H9 (cell line): ENCODE data around the gene ZNF644. TPM values are rescaled to one million over a fixed set of nuclear protein-coding genes. Genes with fewer than 3 reads are reported as not detected.

Source experiments
- DNase-seq: peaks from one replicate; pipeline ENCODE4 v3.0.0-alpha.2; 2017
- H2AFZ ChIP-seq: one replicate; pipeline ENCODE4 v1.6.1; 2013; ENCODE audit warnings: mild to moderate bottlenecking, low read length, control low read depth, moderate library complexity
- H2AK5ac ChIP-seq: 2 replicates; pipeline ENCODE4 v1.6.1; 2013; ENCODE audit warnings: low read length, control low read depth, mixed read lengths; ENCODE audit not compliant: insufficient read length
- H2BK120ac ChIP-seq: one replicate; pipeline ENCODE4 v1.6.1; 2013; ENCODE audit warnings: low read depth, mild to moderate bottlenecking, low read length, control low read depth, inconsistent platforms; ENCODE audit not compliant: poor library complexity, severe bottlenecking
- H2BK12ac ChIP-seq: 2 replicates; pipeline ENCODE4 v1.6.1; 2013; ENCODE audit warnings: low read length, control low read depth, mixed read lengths, low read depth; ENCODE audit not compliant: insufficient read length
- H2BK15ac ChIP-seq: 2 replicates; pipeline ENCODE4 v1.6.1; 2013; ENCODE audit warnings: low read depth, low read length, control low read depth
- H2BK20ac ChIP-seq: one replicate; pipeline ENCODE4 v1.6.1; 2013; ENCODE audit warnings: low read depth, mild to moderate bottlenecking, low read length, control low read depth, inconsistent platforms; ENCODE audit not compliant: poor library complexity, severe bottlenecking
- H2BK5ac ChIP-seq: 2 replicates; pipeline ENCODE4 v1.6.1; 2013; ENCODE audit warnings: low read length, control low read depth, mixed read lengths; ENCODE audit not compliant: insufficient read length
- H3K14ac ChIP-seq: 2 replicates; pipeline ENCODE4 v1.6.1; 2013; ENCODE audit warnings: low read length, control low read depth; ENCODE audit not compliant: insufficient read depth
- H3K18ac ChIP-seq: 2 replicates; pipeline ENCODE4 v1.6.1; 2013; ENCODE audit warnings: low read depth, mild to moderate bottlenecking, mixed read lengths, low read length, control low read depth; ENCODE audit not compliant: insufficient read length
- H3K23ac ChIP-seq: 2 replicates; pipeline ENCODE4 v1.6.1; 2013; ENCODE audit warnings: low read length, control low read depth, mixed read lengths, low read depth; ENCODE audit not compliant: insufficient read length
- H3K23me2 ChIP-seq: 2 replicates; pipeline ENCODE4 v1.6.1; 2013; ENCODE audit warnings: low read depth, mild to moderate bottlenecking, mixed read lengths, low read length, control low read depth; ENCODE audit not compliant: insufficient read length, poor library complexity, severe bottlenecking
- H3K27ac ChIP-seq: 2 replicates; pipeline ENCODE4 v1.5.1; 2013; ENCODE audit warnings: low read length, control low read depth, mixed read lengths, low read depth; ENCODE audit not compliant: insufficient read length
- H3K27me3 ChIP-seq: 2 replicates; pipeline ENCODE4 v1.6.1; 2013; ENCODE audit warnings: low read length, control low read depth, inconsistent platforms; ENCODE audit not compliant: insufficient read depth
- H3K4ac ChIP-seq: 2 replicates; pipeline ENCODE4 v1.6.1; 2013; ENCODE audit warnings: low read depth, mild to moderate bottlenecking, control low read depth, inconsistent platforms, low read length, moderate library complexity
- H3K4me1 ChIP-seq: 2 replicates; pipeline ENCODE4 v1.6.1; 2013; ENCODE audit warnings: low read length, control low read depth, inconsistent platforms; ENCODE audit not compliant: insufficient read depth
- H3K4me2 ChIP-seq: 2 replicates; pipeline ENCODE4 v1.6.1; 2013; ENCODE audit warnings: low read length, control low read depth, mixed read lengths; ENCODE audit not compliant: insufficient read length, insufficient read depth
- H3K56ac ChIP-seq: 2 replicates; pipeline ENCODE4 v1.6.1; 2013; ENCODE audit warnings: low read depth, mild to moderate bottlenecking, mixed read lengths, low read length, control low read depth; ENCODE audit not compliant: insufficient read length
- H3K79me1 ChIP-seq: 2 replicates; pipeline ENCODE4 v1.6.1; 2013; ENCODE audit warnings: low read depth, mild to moderate bottlenecking, moderate library complexity, low read length, control low read depth, inconsistent platforms; ENCODE audit not compliant: insufficient read depth, poor library complexity, severe bottlenecking
- H3K79me2 ChIP-seq: 2 replicates; pipeline ENCODE4 v1.6.1; 2013; ENCODE audit warnings: low read length, control low read depth, inconsistent platforms; ENCODE audit not compliant: insufficient read depth
- H3K9ac ChIP-seq: 2 replicates; pipeline ENCODE4 v1.6.1; 2013; ENCODE audit warnings: low read length, control low read depth, mixed read lengths; ENCODE audit not compliant: insufficient read length; ENCODE audit errors: extremely low read depth
- H3K9me3 ChIP-seq: one replicate; pipeline ENCODE4 v1.6.1; 2013; ENCODE audit warnings: low read depth, low read length, inconsistent platforms; ENCODE audit not compliant: control insufficient read depth
- H3T11ph ChIP-seq: one replicate; pipeline ENCODE4 v1.6.1; 2013; ENCODE audit warnings: mild to moderate bottlenecking, low read length, control low read depth, inconsistent platforms
- H4K20me1 ChIP-seq: one replicate; pipeline ENCODE4 v1.6.1; 2013; ENCODE audit not compliant: control insufficient read depth, insufficient read length, insufficient read depth
- H4K5ac ChIP-seq: 2 replicates; pipeline ENCODE4 v1.6.1; 2013; ENCODE audit warnings: low read depth, mild to moderate bottlenecking, mixed read lengths, low read length, control low read depth; ENCODE audit not compliant: insufficient read length
- H4K8ac ChIP-seq: replicated peaks from 2 replicates; pipeline ENCODE4 v1.6.1; 2013; ENCODE audit warnings: low read length, control low read depth, mixed read lengths, low read depth; ENCODE audit not compliant: insufficient read length
- H4K91ac ChIP-seq: 2 replicates; pipeline ENCODE4 v1.6.1; 2013; ENCODE audit warnings: low read depth, mild to moderate bottlenecking, moderate library complexity, mixed read lengths, low read length, control low read depth; ENCODE audit not compliant: insufficient read length
- H3K27ac Mint-ChIP-seq, 3 experiments: 2 replicates in 2 of 3; 3 replicates in 1 of 3; pipeline ENCODE4 v1.8.0; 2020 to 2021; ENCODE audit warnings: mixed read lengths in 3 of 3, mild to moderate bottlenecking in 1 of 3, moderate library complexity in 1 of 3
- H3K27me3 Mint-ChIP-seq: 2 replicates; pipeline ENCODE4 v1.8.0; 2021; ENCODE audit warnings: low read depth, mild to moderate bottlenecking, moderate library complexity, mixed read lengths
- H3K36me3 Mint-ChIP-seq, 3 experiments: 2 replicates in 2 of 3; 3 replicates in 1 of 3; pipeline ENCODE4 v1.8.0; 2020 to 2021; ENCODE audit warnings: low read depth in 3 of 3, mixed read lengths in 3 of 3; ENCODE audit not compliant: insufficient read depth in 1 of 3
- H3K4me1 Mint-ChIP-seq, 2 experiments: 2 replicates each; pipeline ENCODE4 v1.8.0; 2020; ENCODE audit warnings: mixed read lengths in 2 of 2
- H3K4me3 Mint-ChIP-seq, 2 experiments: 2 replicates in 1 of 2; 3 replicates in 1 of 2; pipeline ENCODE4 v1.8.0; 2020 to 2021; ENCODE audit warnings: mild to moderate bottlenecking in 2 of 2, mixed read lengths in 2 of 2, moderate library complexity in 1 of 2
- H3K9me3 Mint-ChIP-seq, 2 experiments: 2 replicates in 1 of 2; 3 replicates in 1 of 2; pipeline ENCODE4 v1.8.0; 2020; ENCODE audit warnings: mild to moderate bottlenecking in 2 of 2, mixed read lengths in 2 of 2, moderate library complexity in 1 of 2
- WGBS: extraction: QIAGEN DNeasy Blood & Tissue Kit; methylation state at CpG from one replicate; pipeline ENCODE4 v1.1.7; 2013; ENCODE audit warnings: missing lambda C conversion rate, low lambda C conversion rate, mixed read lengths; ENCODE audit not compliant: insufficient read length; ENCODE audit errors: extremely low coverage; 5-methylcytosine and 5-hydroxymethylcytosine counted together
- total RNA-seq: library from RNA; stranded (reverse); gene quantifications from 2 replicates; pipeline ENCODE4 v1.2.1, GENCODE V29; 2021
- TF ChIP-seq, protein P1 (sequence below): fragments of 200-600 bp; sonication (generic); conservative IDR thresholded peaks from 3 replicates; pipeline ENCODE4 v1.8.0; 2021; ENCODE audit warnings: antibody characterized with exemption, mild to moderate bottlenecking

Gene ZNF644
- total RNA-seq, 1 experiment from 2014 or later, result 78.9 TPM

GRCh38 chr1:91020486-91020885, 1.3 kb downstream of the ZNF644 start:
- Mint-ChIP-seq H3K36me3 (peaks cover 30 to 43% (median 37%) of the 10 kb centered on the region in 3 experiments), H3K4me3 (peak overlapping the region; percentile 96 to 97), H3K27ac (peak overlapping the region; percentile 98 to 100 (median 99)), H3K9me3 (peaks cover 9 to 11% of the 10 kb centered on the region in 2 experiments), H3K4me1 (peaks cover 45 to 54% of the 10 kb centered on the region in 2 experiments), H3K27me3 (no peaks in the 10 kb centered on the region)
- H2AK5ac ChIP-seq, result no peak overlapping the region
- H2AFZ ChIP-seq, result no peak overlapping the region
- H2BK5ac ChIP-seq, result no peak overlapping the region
- peaks cover 4% of the 10 kb centered on the region for H3K79me1 ChIP-seq
- H2BK15ac ChIP-seq, result no peak overlapping the region
- H3K14ac ChIP-seq, result no peak overlapping the region
- no peaks in the 10 kb centered on the region for H4K20me1 ChIP-seq
- peaks cover 34% of the 10 kb centered on the region; the same call in 1 of the 2 replicates for H3K79me2 ChIP-seq
- H3K56ac ChIP-seq, result no peak overlapping the region
- H2BK120ac ChIP-seq, result no peak overlapping the region
- H2BK12ac ChIP-seq, result no peak overlapping the region
- no peaks in the 10 kb centered on the region for H3K27me3 ChIP-seq
- TF ChIP-seq, protein P1, sequence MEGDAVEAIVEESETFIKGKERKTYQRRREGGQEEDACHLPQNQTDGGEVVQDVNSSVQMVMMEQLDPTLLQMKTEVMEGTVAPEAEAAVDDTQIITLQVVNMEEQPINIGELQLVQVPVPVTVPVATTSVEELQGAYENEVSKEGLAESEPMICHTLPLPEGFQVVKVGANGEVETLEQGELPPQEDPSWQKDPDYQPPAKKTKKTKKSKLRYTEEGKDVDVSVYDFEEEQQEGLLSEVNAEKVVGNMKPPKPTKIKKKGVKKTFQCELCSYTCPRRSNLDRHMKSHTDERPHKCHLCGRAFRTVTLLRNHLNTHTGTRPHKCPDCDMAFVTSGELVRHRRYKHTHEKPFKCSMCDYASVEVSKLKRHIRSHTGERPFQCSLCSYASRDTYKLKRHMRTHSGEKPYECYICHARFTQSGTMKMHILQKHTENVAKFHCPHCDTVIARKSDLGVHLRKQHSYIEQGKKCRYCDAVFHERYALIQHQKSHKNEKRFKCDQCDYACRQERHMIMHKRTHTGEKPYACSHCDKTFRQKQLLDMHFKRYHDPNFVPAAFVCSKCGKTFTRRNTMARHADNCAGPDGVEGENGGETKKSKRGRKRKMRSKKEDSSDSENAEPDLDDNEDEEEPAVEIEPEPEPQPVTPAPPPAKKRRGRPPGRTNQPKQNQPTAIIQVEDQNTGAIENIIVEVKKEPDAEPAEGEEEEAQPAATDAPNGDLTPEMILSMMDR, result no peak
- H3K27ac ChIP-seq, result peak overlapping the region; percentile 98
- no peak overlapping the region for H3K23ac ChIP-seq
- no peak overlapping the region for H3K4ac ChIP-seq
- no peak overlapping the region for H4K91ac ChIP-seq
- no CpG with 5 or more reads among the region's 4 CpGs for WGBS
- H4K8ac ChIP-seq, result no peak overlapping the region
- no peak for DNase-seq
- H3K4me1 ChIP-seq, result peaks cover 4% of the 10 kb centered on the region; the same call in 1 of the 2 replicates
- peaks cover 3% of the 10 kb centered on the region for H3K23me2 ChIP-seq
- peak overlapping the region; percentile 96 for H3K9ac ChIP-seq
- H3K18ac ChIP-seq, result no peak overlapping the region
- no peak overlapping the region for H3T11ph ChIP-seq
- no peak overlapping the region for H2BK20ac ChIP-seq
- peak overlapping the region; percentile 80 for H3K4me2 ChIP-seq
- no peak overlapping the region for H4K5ac ChIP-seq
- no peaks in the 10 kb centered on the region for H3K9me3 ChIP-seq
